A549 (cell line): ENCODE results near the gene COASY. TPM values are rescaled to one million over a fixed set of nuclear protein-coding genes. Genes with fewer than 3 reads are reported as not detected.
A peak's percentile ranks its signal among the peaks of the same experiment; 100 is the strongest.

Experiments used
- ATAC-seq, 2 experiments: fragments of 200-7000 bp in 1 of 2; fragments of >200 bp in 1 of 2; cut with Nextera tagmentation in 1 of 2; cut with Tn5 transposase in 1 of 2; 3 replicates each; pipeline versions ENCODE4 v1.8.0 to v1.9.1; 2018 to 2020; ENCODE audit warnings: mild to moderate bottlenecking in 1 of 2, moderate library complexity in 1 of 2
- CTCF ChIA-PET: fragments of 300-600 bp; sonication (Branson Sonifier 250); formaldehyde crosslinking; extraction: SDS; loops from one replicate; lab custom pipeline; 2021; ENCODE audit warnings: antibody characterized with exemption, inconsistent platforms; lab: Yijun Ruan, JAX
- POLR2A ChIA-PET: fragments of 350-600 bp; formaldehyde crosslinking; extraction: SDS; loops from one replicate; lab custom pipeline; 2021; ENCODE audit warnings: antibody characterized with exemption, inconsistent platforms; lab: Yijun Ruan, JAX
- DNase-seq, 2 experiments: peaks; one replicate each; pipeline versions ENCODE4 v3.0.0 to v3.0.0-alpha.2; 2011 to 2016; ENCODE audit warnings: low read depth in 1 of 2, low spot score in 1 of 2
- FAIRE-seq: peaks from 2 replicates; lab custom pipeline; 2011; peaks lifted over from hg19 to GRCh38; lab: Jason Lieb, UNC
- H3K27ac ChIP-seq, 2 experiments: fragments of >200 bp; sonication (Bioruptor Twin); formaldehyde crosslinking; 3 replicates each; pipeline ENCODE4 v1.5.1; 2016 to 2017
- H3K4me1 ChIP-seq: fragments of >200 bp; sonication (Bioruptor Twin); formaldehyde crosslinking; 3 replicates; pipeline ENCODE4 v1.6.1; 2016
- H3K4me2 ChIP-seq: fragments of >200 bp; sonication (Bioruptor Twin); formaldehyde crosslinking; 3 replicates; pipeline ENCODE4 v1.6.1; 2016
- H3K4me3 ChIP-seq: fragments of >200 bp; sonication (Bioruptor Twin); formaldehyde crosslinking; 3 replicates; pipeline ENCODE4 v1.5.1; 2016
- H3K9me3 ChIP-seq: fragments of >200 bp; sonication (Bioruptor Twin); formaldehyde crosslinking; 3 replicates; pipeline ENCODE4 v1.6.1; 2016
- ATOH8 ChIP-seq: fragments of 250-450 bp; sonication (Bioruptor Pico); IDR thresholded peaks from 2 replicates; pipeline ENCODE4 v1.5.0; 2020; ENCODE audit warnings: low read depth, mild to moderate bottlenecking, moderate library complexity
- BCL3 ChIP-seq: fragments of >200 bp; sonication (Bioruptor Twin); formaldehyde crosslinking; IDR thresholded peaks from 3 replicates; pipeline ENCODE4 v1.6.1; 2016
- BHLHE40 ChIP-seq: IDR thresholded peaks from 2 replicates; pipeline ENCODE4 v1.6.1; 2012; ENCODE audit warnings: low read depth, low read length, inconsistent platforms
- CBX8 ChIP-seq: fragments of 200-600 bp; sonication (generic); IDR thresholded peaks from 2 replicates; pipeline ENCODE4 v1.6.1; 2016
- CEBPB ChIP-seq, 2 experiments: fragments of >200 bp in 1 of 2; sonication (Bioruptor Twin) in 1 of 2; formaldehyde crosslinking in 1 of 2; IDR thresholded peaks; 2 replicates each; pipeline ENCODE4 v1.6.1; 2012 to 2016
- CHD2 ChIP-seq: fragments of 150-350 bp; IDR thresholded peaks from 2 replicates; pipeline ENCODE4 v1.6.1; 2014; ENCODE audit warnings: low read length; ENCODE audit not compliant: partially characterized antibody
- CHD4 ChIP-seq: fragments of 200-600 bp; sonication (generic); IDR thresholded peaks from 2 replicates; pipeline ENCODE4 v1.6.1; 2016; ENCODE audit warnings: antibody characterized with exemption, mild to moderate bottlenecking, borderline replicate concordance
- EP300 ChIP-seq, 2 experiments: fragments of >200 bp; sonication (Bioruptor Twin); formaldehyde crosslinking; IDR thresholded peaks; 2 replicates in 1 of 2; 3 replicates in 1 of 2; pipeline ENCODE4 v1.6.1; 2016 to 2017
- FOSB ChIP-seq: fragments of 250-450 bp; sonication (Bioruptor Pico); IDR thresholded peaks from 2 replicates; pipeline ENCODE4 v1.5.0; 2020; ENCODE audit warnings: mild to moderate bottlenecking, moderate library complexity
- FOSL2 ChIP-seq, 2 experiments: fragments of 450-650 bp in 1 of 2; fragments of >200 bp in 1 of 2; sonication (Bioruptor Twin) in 1 of 2; formaldehyde crosslinking; IDR thresholded peaks; 2 replicates each; pipeline versions ENCODE4 v1.5.0 to v1.6.1; 2016 to 2020; ENCODE audit warnings: mild to moderate bottlenecking in 1 of 2, moderate library complexity in 1 of 2
- FOXS1 ChIP-seq: fragments of 250-450 bp; sonication (Bioruptor Pico); IDR thresholded peaks from 2 replicates; pipeline ENCODE4 v1.5.0; 2020; ENCODE audit warnings: mild to moderate bottlenecking, moderate library complexity
- GATA3 ChIP-seq: IDR thresholded peaks from 2 replicates; pipeline ENCODE4 v1.6.1; 2012; ENCODE audit warnings: borderline replicate concordance
- HDAC2 ChIP-seq: fragments of 200-600 bp; sonication (generic); IDR thresholded peaks from 2 replicates; pipeline ENCODE4 v1.6.1; 2016
- HES2 ChIP-seq: fragments of >200 bp; sonication (Bioruptor Twin); formaldehyde crosslinking; IDR thresholded peaks from 2 replicates; pipeline ENCODE4 v1.6.1; 2016
- HEYL ChIP-seq: fragments of 250-450 bp; sonication (Bioruptor Pico); IDR thresholded peaks from 2 replicates; pipeline ENCODE4 v1.8.0; 2021; ENCODE audit warnings: mild to moderate bottlenecking, moderate library complexity
- HOXA7 ChIP-seq: fragments of 250-450 bp; sonication (Bioruptor Pico); IDR thresholded peaks from 2 replicates; pipeline ENCODE4 v1.5.0; 2020; ENCODE audit warnings: mild to moderate bottlenecking, moderate library complexity
- KDM5A ChIP-seq: fragments of 200-600 bp; sonication (generic); IDR thresholded peaks from 2 replicates; pipeline ENCODE4 v1.6.1; 2016; ENCODE audit warnings: antibody characterized with exemption, mild to moderate bottlenecking
- MAZ ChIP-seq: fragments of 150-350 bp; IDR thresholded peaks from 2 replicates; pipeline ENCODE4 v1.6.1; 2014; ENCODE audit warnings: antibody characterized with exemption, low read depth, low read length, borderline replicate concordance
- MYC ChIP-seq: IDR thresholded peaks from 2 replicates; pipeline ENCODE4 v1.6.1; 2012; ENCODE audit warnings: mild to moderate bottlenecking, inconsistent platforms, low read length, improper control_type of control experiment, borderline replicate concordance
- NR3C1 ChIP-seq: fragments of >200 bp; sonication (Bioruptor Twin); formaldehyde crosslinking; IDR thresholded peaks from 3 replicates; pipeline ENCODE4 v1.6.1; 2017
- POLR2A ChIP-seq: IDR thresholded peaks from 2 replicates; pipeline ENCODE4 v1.6.1; 2012; ENCODE audit warnings: mild to moderate bottlenecking, low read length
- POLR2AphosphoS2 ChIP-seq: conservative IDR thresholded peaks from 2 replicates; pipeline ENCODE4 v1.6.1; 2012; ENCODE audit warnings: low read length, improper control_type of control experiment, inconsistent platforms
- RARB ChIP-seq: fragments of 250-450 bp; sonication (Bioruptor Pico); IDR thresholded peaks from 2 replicates; pipeline ENCODE4 v1.8.0; 2021; ENCODE audit warnings: mild to moderate bottlenecking, moderate library complexity
- REST ChIP-seq: fragments of 200-600 bp; sonication (generic); IDR thresholded peaks from 2 replicates; pipeline ENCODE4 v1.6.1; 2016; ENCODE audit warnings: antibody characterized with exemption, mild to moderate bottlenecking, moderate library complexity
- RFX5 ChIP-seq: fragments of 450-650 bp; IDR thresholded peaks from 2 replicates; pipeline ENCODE4 v1.7.1; 2014; ENCODE audit warnings: antibody characterized with exemption, mild to moderate bottlenecking, moderate library complexity
- SREBF2 ChIP-seq: fragments of 450-650 bp; IDR thresholded peaks from 2 replicates; pipeline ENCODE4 v1.6.1; 2014; ENCODE audit warnings: mild to moderate bottlenecking, moderate library complexity
- TFCP2L1 ChIP-seq: fragments of 250-450 bp; sonication (Bioruptor Pico); IDR thresholded peaks from 2 replicates; pipeline ENCODE4 v1.5.0; 2021; ENCODE audit warnings: mild to moderate bottlenecking
- ZFP36 ChIP-seq: fragments of 450-650 bp; IDR thresholded peaks from 2 replicates; pipeline ENCODE4 v1.6.1; 2014; ENCODE audit warnings: borderline replicate concordance; ENCODE audit not compliant: partially characterized antibody
- WGBS: methylation state at CpG from one replicate; pipeline ENCODE4 v1.1.6; 2017; ENCODE audit errors: missing lambda C conversion rate; 5-methylcytosine and 5-hydroxymethylcytosine counted together
- polyA plus RNA-seq, 4 experiments: library from polyadenylated mRNA; depleted of rRNA in 3 of 4; stranded (reverse); fragments of >200 nt; fragmentation: RNase III in 1 of 4; extraction: RNeasy Plus Mini Kit Qiagen cat#74134 plus additional on column Dnase treatment in 1 of 4; gene quantifications; 2 replicates in 3 of 4; 3 replicates in 1 of 4; pipeline ENCODE4 v1.2.3, GENCODE V29; 2011 to 2017

The COASY gene
- polyA plus RNA-seq, 2 of the 4 experiments (the other 2 are of a cell fraction) = 65.4 to 112 TPM

- ATAC-seq = no peak
- Histone ChIP-seq H3K4me1 (peaks cover 69% of the 10 kb centered on the region), H3K27ac (peak overlapping the region; percentile 95 to 98; a peak in 5 of 6 replicates), H3K9me3 (no peaks in the 10 kb centered on the region), H3K4me2 (no peak overlapping the region), H3K4me3 (no peak overlapping the region)
- ChIA-PET POLR2A (no interaction called here), CTCF (interaction anchor here (0.8 to 17.8 kb wide), 10 partner anchors 7 to 211 kb away, joined by 3 to 231 read pairs (median 4); partner anchors contain the start of genes CAVIN1 and NAGLU)
- 98% methylated on average over 8 of the region's 8 CpGs for WGBS
- no peak for DNase-seq
- no peak for FAIRE-seq
- no peak for TF ChIP-seq MAZ
- no peak for TF ChIP-seq CHD2
- no peak for TF ChIP-seq MYC
- TF ChIP-seq TFCP2L1 (CRISPR knock-in tag) = no peak
- TF ChIP-seq SREBF2 = no peak
- TF ChIP-seq CBX8 = no peak
- TF ChIP-seq HES2 = no peak
- no peak for TF ChIP-seq GATA3
- TF ChIP-seq HOXA7 (CRISPR knock-in tag) = no peak
- TF ChIP-seq BHLHE40 = no peak
- TF ChIP-seq POLR2A = no peak
- TF ChIP-seq BCL3 = no peak
- no peak for TF ChIP-seq RARB (CRISPR knock-in tag)
- no peak for TF ChIP-seq FOSB (CRISPR knock-in tag)
Observed at GRCh38 chr17:42522798-42523278, 39.1 kb upstream of the COASY start.

- Histone ChIP-seq H3K27ac (peak overlapping the region in 1 of 2 experiments; percentile 80; a peak in 3 of 6 replicates), H3K4me1 (peaks cover 55% of the 10 kb centered on the region), H3K4me2 (no peak overlapping the region), H3K4me3 (no peak overlapping the region), H3K9me3 (no peaks in the 10 kb centered on the region)
- WGBS = 81% methylated on average over 2 of the region's 2 CpGs
- ATAC-seq = no peak
- ChIA-PET POLR2A (no interaction called here), CTCF (interaction anchor here (0.5 to 11.5 kb wide), 10 partner anchors 9 to 331 kb away, joined by 3 to 231 read pairs (median 4); partner anchors contain the start of genes CAVIN1 and GHDC)
- FAIRE-seq = no peak
- DNase-seq = no peak
- TF ChIP-seq FOSL2 (IDR thresholded peaks at IDR 0.05) = no peak
- TF ChIP-seq FOSL2 (CRISPR knock-in tag; IDR thresholded peaks at IDR 0.05) = no peak
- no peak for TF ChIP-seq HEYL (CRISPR knock-in tag)
- no peak for TF ChIP-seq CBX8
- no peak for TF ChIP-seq HDAC2
- no peak for TF ChIP-seq CEBPB (IDR thresholded peaks at IDR 0.05)
- TF ChIP-seq POLR2AphosphoS2 = no peak
- no peak for TF ChIP-seq FOXS1
Observed at GRCh38 chr17:42525221-42525620, 36.7 kb upstream of the COASY start.

- TF ChIP-seq CHD4 = no peak
- TF ChIP-seq NR3C1 = no peak
- TF ChIP-seq RFX5 = no peak
- TF ChIP-seq ATOH8 (CRISPR knock-in tag) = no peak
- no peak for TF ChIP-seq HDAC2
- no peak for TF ChIP-seq POLR2A
- TF ChIP-seq REST = no peak
- TF ChIP-seq KDM5A = no peak
- TF ChIP-seq FOXS1 = no peak
- no peak for TF ChIP-seq HEYL (CRISPR knock-in tag)
- no peak for TF ChIP-seq ZFP36
- TF ChIP-seq EP300 (IDR thresholded peaks at IDR 0.05) = no peak
- FAIRE-seq (no peak), DNase-seq (peak in 1 of 2 experiments; percentile 53), ATAC-seq (peak in 1 of 2 experiments; percentile 27; a peak in 2 of 6 replicates)
- H3K4me3 ChIP-seq = no peak overlapping the region
- peak overlapping the region; percentile 26 to 80; a peak in 5 of 6 replicates for H3K27ac ChIP-seq
- no peaks in the 10 kb centered on the region for H3K9me3 ChIP-seq
- ChIA-PET CTCF (interaction anchor here (1.0 to 11.5 kb wide), 16 partner anchors 10 to 244 kb away, joined by 4 to 231 read pairs (median 22); partner anchors contain the start of genes CAVIN1 and NAGLU), POLR2A (no interaction called here)
- H3K4me1 ChIP-seq = peaks cover 55% of the 10 kb centered on the region
- peak overlapping the region; percentile 9; the same call in 1 of the 3 replicates for H3K4me2 ChIP-seq
- 76% methylated on average over 6 of the region's 6 CpGs for WGBS
Observed at GRCh38 chr17:42526031-42526444, 35.9 kb upstream of the COASY start.
